DND-41 (cell line): ENCODE results near the gene PQBP1.

ENCODE experiments used
- ATAC-seq: fragments of 200-7000 bp; cut with Tn5 transposase; 3 replicates; pipeline ENCODE4 v1.9.1; 2021; ENCODE audit warnings: low read depth; ENCODE audit not compliant: insufficient read depth
- DNase-seq: peaks from one replicate; pipeline ENCODE4 v3.0.0-alpha.2; 2020
- H2AFZ ChIP-seq: 2 replicates; pipeline ENCODE4 v1.6.0; 2012; ENCODE audit warnings: low read depth, low read length
- H3K27ac ChIP-seq: 2 replicates; pipeline ENCODE4 v1.5.1; 2012; ENCODE audit warnings: low read length, inconsistent platforms
- H3K27me3 ChIP-seq: fragments of 200-600 bp; sonication (generic); 2 replicates; pipeline ENCODE4 v1.6.0; 2012; ENCODE audit warnings: low read length, mild to moderate bottlenecking, inconsistent platforms; ENCODE audit not compliant: insufficient read depth, poor library complexity
- H3K36me3 ChIP-seq: 2 replicates; pipeline ENCODE4 v1.5.1; 2012; ENCODE audit warnings: low read length, inconsistent platforms; ENCODE audit not compliant: insufficient read depth
- H3K4me1 ChIP-seq: 2 replicates; pipeline ENCODE4 v1.5.1; 2012; ENCODE audit warnings: mild to moderate bottlenecking, low read length; ENCODE audit not compliant: insufficient read depth
- H3K4me2 ChIP-seq: 2 replicates; pipeline ENCODE4 v1.6.0; 2012; ENCODE audit warnings: mild to moderate bottlenecking, moderate library complexity, low read length, inconsistent platforms; ENCODE audit not compliant: insufficient read depth
- H3K4me3 ChIP-seq, 2 experiments: fragments of 200-600 bp in 1 of 2; shearing (Covaris generic) in 1 of 2; 2 replicates each; pipeline ENCODE4 v1.5.1; 2012 to 2016; ENCODE audit warnings: inconsistent platforms in 2 of 2, low read length in 2 of 2, mild to moderate bottlenecking in 2 of 2, low read depth in 1 of 2, moderate library complexity in 1 of 2
- H3K79me2 ChIP-seq: 2 replicates; pipeline ENCODE4 v1.6.0; 2012; ENCODE audit warnings: low read length, inconsistent platforms; ENCODE audit not compliant: insufficient read depth
- H3K9ac ChIP-seq: 2 replicates; pipeline ENCODE4 v1.6.0; 2012; ENCODE audit warnings: low read depth, mild to moderate bottlenecking, inconsistent platforms, low read length, moderate library complexity
- H3K9me3 ChIP-seq: 2 replicates; pipeline ENCODE4 v1.5.1; 2012; ENCODE audit warnings: low read length, moderate library complexity, mild to moderate bottlenecking, inconsistent platforms; ENCODE audit not compliant: insufficient read depth, severe bottlenecking
- H4K20me1 ChIP-seq: 2 replicates; pipeline ENCODE4 v1.6.0; 2012; ENCODE audit warnings: low read length; ENCODE audit not compliant: insufficient read depth
- EZH2 ChIP-seq: IDR thresholded peaks from 3 replicates; pipeline ENCODE4 v1.6.1; 2012; ENCODE audit warnings: borderline replicate concordance, low read depth, mild to moderate bottlenecking, moderate library complexity, low read length, inconsistent platforms; ENCODE audit not compliant: severe bottlenecking
- TF ChIP-seq, protein P1 (sequence below): IDR thresholded peaks from 2 replicates; pipeline ENCODE4 v1.5.1; 2012; ENCODE audit warnings: borderline replicate concordance, low read length, moderate library complexity, mild to moderate bottlenecking; ENCODE audit not compliant: poor library complexity, severe bottlenecking; ENCODE audit errors: extremely low read depth

The PQBP1 gene

DNA sequence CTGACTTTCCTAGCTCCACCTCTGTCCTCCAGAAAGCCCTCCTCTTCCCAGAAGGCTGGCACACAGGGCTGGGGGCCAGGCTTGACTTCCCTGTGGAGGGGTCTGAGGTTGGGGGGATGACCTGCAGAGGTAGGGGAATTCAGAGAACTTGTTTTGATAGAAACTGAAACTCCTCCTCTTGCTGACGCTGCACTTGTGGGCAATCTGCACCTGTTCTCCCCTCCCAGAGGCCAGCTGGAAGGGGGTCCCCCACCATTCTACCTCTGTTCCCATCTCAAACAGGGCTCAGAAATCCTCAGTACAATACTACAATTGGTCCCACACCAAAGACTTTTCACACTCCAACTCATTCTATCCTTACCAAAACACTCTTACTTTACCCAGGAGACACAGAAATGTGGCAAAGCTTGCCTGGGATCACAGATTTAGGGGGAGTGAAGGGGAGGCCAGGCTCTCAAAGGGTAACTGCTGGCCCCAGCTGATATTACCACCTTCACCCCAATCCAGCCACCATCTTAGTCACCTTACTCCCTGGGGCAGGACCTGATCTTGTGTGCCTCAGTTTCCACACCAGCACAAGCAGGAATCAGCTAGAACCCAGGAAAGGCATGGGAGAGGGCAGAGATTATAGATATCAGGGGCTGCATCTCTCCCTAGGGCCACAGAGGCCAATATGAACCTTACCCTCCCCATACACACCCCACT lies 41.1 kb downstream of the PQBP1 start:
- H3K36me3 ChIP-seq, result peaks cover 66% of the 10 kb centered on the region
- no peaks in the 10 kb centered on the region for H3K27me3 ChIP-seq
- no peak overlapping the region for H3K9ac ChIP-seq
- no peak overlapping the region for H3K4me3 ChIP-seq
- H2AFZ ChIP-seq, result no peak overlapping the region
- H3K4me2 ChIP-seq, result no peak overlapping the region
- ATAC-seq (no peak), DNase-seq (peak; percentile 20)
- peaks cover 48% of the 10 kb centered on the region for H3K4me1 ChIP-seq
- peaks cover 63% of the 10 kb centered on the region for H3K79me2 ChIP-seq
- H3K9me3 ChIP-seq, result no peaks in the 10 kb centered on the region
- H4K20me1 ChIP-seq, result peaks cover 79% of the 10 kb centered on the region
- peak overlapping the region; percentile 44; the same call in 1 of the 2 replicates for H3K27ac ChIP-seq
- TF ChIP-seq, protein P1, sequence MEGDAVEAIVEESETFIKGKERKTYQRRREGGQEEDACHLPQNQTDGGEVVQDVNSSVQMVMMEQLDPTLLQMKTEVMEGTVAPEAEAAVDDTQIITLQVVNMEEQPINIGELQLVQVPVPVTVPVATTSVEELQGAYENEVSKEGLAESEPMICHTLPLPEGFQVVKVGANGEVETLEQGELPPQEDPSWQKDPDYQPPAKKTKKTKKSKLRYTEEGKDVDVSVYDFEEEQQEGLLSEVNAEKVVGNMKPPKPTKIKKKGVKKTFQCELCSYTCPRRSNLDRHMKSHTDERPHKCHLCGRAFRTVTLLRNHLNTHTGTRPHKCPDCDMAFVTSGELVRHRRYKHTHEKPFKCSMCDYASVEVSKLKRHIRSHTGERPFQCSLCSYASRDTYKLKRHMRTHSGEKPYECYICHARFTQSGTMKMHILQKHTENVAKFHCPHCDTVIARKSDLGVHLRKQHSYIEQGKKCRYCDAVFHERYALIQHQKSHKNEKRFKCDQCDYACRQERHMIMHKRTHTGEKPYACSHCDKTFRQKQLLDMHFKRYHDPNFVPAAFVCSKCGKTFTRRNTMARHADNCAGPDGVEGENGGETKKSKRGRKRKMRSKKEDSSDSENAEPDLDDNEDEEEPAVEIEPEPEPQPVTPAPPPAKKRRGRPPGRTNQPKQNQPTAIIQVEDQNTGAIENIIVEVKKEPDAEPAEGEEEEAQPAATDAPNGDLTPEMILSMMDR, result no peak
- TF ChIP-seq EZH2, result no peak

DNA sequence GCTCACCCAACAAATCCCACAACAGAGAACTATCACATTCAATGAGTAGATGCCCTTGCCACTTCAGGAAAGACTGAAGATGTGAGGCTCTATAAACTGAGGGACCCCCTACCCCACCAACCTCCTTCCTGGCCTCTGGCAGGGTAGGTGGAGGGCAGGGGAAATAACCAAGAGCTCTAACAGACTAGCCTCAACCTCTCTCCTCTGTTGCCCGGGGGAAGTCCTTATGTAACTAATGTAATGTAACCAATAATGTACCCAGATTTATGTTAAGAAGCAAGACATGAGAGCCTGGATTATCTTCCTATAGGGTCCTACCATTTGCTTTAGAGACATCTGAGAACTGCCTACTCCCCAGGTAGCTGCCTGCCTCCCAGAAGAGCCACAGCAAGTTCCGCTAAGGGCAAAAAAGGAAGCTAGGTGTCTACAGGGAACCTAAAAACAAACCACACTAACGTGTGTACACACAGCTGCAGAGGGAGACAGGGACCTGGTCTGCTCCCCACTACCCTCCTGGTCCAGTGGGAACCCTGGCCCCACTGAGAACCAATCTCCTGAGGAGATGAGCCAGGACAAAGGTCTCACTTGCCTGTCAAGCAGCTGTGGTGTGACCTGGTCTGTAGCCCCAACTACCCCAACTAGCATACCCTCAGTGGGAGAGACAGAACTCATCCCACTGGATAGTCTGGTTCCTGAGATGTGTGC lies 41.9 kb downstream of the PQBP1 start:
- no peak for DNase-seq

DNA sequence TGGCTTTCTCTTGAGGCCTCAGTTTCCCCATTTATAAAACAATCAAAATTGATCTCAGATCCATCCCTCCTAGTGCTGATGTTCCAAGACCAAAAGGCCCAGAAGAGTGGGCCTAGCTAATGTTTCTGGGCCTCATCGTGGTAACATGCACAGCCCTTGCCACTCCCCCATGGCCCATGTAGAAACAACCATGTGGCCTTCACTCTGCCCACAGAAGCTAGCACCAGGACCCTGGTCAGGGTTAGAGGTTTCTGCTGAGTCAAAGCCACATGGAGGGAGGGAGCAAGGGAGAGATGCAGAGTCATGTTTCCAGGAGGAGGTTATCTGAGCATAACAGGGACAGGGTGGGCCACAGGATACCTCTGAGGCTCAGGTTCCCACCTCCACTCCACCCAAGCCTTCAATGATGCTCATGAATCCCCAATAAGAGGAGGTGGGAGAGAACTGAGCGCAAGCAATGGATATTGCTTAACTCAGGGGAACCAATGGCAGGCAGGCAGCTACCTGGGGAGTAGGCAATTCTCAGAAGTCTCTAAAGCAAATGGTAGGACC lies 42.8 kb downstream of the PQBP1 start:
- no peak for ATAC-seq
- no peak overlapping the region; the same call in 1 of the 2 replicates for H3K4me2 ChIP-seq

More for the DNA sequence above, 41.9 kb downstream of the PQBP1 start:
- H3K4me2 ChIP-seq, result no peak overlapping the region; the same call in 1 of the 2 replicates
- TF ChIP-seq, protein P1, result no peak
- no peak for TF ChIP-seq EZH2
- no peak for ATAC-seq
- no peak overlapping the region for H3K9ac ChIP-seq
- H3K27me3 ChIP-seq, result no peaks in the 10 kb centered on the region
- no peak overlapping the region for H3K4me3 ChIP-seq
- no peak overlapping the region for H3K27ac ChIP-seq
- no peak overlapping the region for H2AFZ ChIP-seq
- H3K9me3 ChIP-seq, result no peaks in the 10 kb centered on the region
- H3K36me3 ChIP-seq, result peaks cover 65% of the 10 kb centered on the region
- peaks cover 69% of the 10 kb centered on the region for H3K79me2 ChIP-seq
- H4K20me1 ChIP-seq, result peaks cover 82% of the 10 kb centered on the region
- H3K4me1 ChIP-seq, result peaks cover 48% of the 10 kb centered on the region

More for the DNA sequence above, 42.8 kb downstream of the PQBP1 start:
- Histone ChIP-seq H3K9ac (no peak overlapping the region), H3K4me3 (no peak overlapping the region), H2AFZ (no peak overlapping the region), H3K27ac (no peak overlapping the region), H3K79me2 (peaks cover 71% of the 10 kb centered on the region), H4K20me1 (peaks cover 76% of the 10 kb centered on the region), H3K36me3 (peaks cover 57% of the 10 kb centered on the region), H3K27me3 (no peaks in the 10 kb centered on the region), H3K4me1 (peaks cover 48% of the 10 kb centered on the region), H3K9me3 (no peaks in the 10 kb centered on the region)
- TF ChIP-seq EZH2, result no peak
- TF ChIP-seq, protein P1, result no peak
- DNase-seq, result no peak
